NCI-H524 treated with DMSO at 0.1 percent for 48 hours (cell line): ENCODE measurements around the gene AGAP5.

ENCODE experiments used
- DNase-seq: peaks from one replicate; lab custom pipeline; 2025; lab: John Stamatoyannopoulos, UW

AGAP5 gene

DNA sequence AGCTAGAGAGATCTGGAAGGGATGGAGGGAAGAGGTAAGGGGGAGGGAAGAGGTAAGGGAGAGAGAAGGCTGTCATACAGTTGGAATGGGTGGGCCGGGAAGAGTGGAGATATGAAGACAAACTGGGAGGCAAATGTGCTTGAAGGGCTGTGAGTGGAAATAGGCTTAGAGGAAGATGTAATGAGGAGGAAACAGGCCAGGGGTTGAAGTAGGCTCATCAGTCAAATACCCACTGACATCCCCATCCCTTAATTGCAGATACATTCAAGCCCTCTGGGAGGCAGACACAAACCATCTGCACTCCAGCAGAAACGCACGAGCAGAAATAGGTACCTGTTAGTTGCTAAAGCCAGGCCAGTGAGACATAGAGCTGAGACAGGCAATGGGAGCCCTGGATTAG is 44.2 kb downstream of the AGAP5 start:
- no peak for DNase-seq

DNA sequence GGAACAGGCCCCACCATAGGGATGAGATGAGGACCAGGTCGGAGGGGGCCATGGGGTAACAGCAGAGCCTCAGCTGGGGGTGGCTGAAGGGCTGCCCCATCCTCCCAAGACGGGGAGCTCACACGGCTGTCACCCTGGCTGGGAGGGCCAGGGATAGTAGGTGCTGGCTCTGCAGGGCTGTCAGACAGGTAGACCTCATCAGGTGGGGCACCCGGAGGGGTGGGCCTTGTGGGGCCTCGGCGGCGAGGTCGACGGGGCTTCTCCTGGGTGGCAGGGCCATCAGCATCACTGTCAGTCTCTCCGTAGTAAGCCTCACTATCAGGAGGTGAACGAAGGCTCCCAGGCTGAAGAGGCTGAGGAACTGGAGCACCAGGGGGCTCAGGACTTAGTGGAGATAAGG is 44.7 kb downstream of the AGAP5 start:
- no peak for DNase-seq

DNA sequence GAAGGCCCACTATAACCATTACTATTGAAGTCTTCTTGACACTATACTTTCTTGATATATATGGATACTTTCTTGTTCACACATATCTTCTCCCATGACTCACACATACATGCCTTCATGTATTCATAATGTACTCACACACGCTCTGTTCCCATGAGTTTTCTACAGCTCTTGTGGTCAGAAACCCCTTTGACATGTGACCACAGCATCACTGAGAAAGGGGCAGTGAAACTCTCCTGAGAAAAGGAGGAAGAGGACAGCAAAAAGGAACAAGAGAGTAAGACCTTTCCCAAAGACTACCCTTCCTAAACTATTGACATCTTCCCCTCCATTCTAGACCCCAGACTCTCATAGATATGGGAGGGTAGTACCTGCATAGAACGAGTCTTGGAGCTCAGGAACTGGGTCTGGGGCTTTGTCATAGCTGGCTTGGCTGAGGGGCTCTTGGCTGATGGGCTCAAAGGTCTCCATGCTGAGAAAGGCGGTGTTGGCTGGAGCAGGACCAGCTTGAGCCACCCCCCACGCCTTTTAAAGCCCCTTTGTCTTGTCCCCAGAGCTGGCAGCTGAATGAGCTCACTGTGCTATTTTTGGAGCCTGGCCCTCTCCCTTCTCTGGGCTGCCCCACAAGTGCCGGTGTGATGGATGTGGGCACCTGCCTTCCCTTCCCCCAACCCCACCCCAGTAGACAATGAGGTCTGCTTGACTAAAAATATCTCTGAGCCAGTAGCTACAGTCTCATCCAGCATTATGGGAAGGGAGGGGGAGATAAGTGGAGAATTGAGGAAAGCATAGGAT is 47.2 kb downstream of the AGAP5 start:
- DNase-seq: no peak

DNA sequence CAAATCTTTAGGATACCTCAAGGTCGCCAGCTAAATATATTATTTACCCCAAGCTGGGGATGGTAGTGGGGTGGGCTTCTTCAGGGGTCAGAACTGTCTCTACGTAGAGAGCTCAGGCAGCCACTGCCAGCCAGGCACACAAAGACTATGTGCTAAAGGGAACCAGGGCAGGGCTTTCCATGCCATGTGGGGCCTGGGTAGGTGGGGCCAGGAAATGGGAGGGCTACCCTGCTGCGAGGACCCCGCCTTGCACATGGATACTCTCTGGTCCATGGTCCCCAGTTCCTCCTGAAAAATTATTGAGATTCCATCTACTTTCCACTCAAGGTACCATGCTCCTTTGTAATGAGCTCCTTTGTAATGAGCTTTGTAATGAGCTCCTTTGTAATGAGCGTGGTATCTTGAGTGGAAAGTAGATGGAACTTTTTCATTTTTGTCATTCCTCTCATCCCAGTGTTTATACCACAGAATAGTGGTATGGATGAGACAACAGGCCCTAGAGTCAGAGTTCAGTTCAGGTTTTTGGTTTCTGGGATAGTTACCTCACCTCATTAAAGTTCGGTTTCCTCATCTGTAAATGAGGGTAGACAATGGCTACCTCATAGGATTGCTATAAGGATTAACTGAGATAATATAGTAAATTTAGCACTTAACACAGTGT is 47.9 kb downstream of the AGAP5 start:
- no peak for DNase-seq

DNA sequence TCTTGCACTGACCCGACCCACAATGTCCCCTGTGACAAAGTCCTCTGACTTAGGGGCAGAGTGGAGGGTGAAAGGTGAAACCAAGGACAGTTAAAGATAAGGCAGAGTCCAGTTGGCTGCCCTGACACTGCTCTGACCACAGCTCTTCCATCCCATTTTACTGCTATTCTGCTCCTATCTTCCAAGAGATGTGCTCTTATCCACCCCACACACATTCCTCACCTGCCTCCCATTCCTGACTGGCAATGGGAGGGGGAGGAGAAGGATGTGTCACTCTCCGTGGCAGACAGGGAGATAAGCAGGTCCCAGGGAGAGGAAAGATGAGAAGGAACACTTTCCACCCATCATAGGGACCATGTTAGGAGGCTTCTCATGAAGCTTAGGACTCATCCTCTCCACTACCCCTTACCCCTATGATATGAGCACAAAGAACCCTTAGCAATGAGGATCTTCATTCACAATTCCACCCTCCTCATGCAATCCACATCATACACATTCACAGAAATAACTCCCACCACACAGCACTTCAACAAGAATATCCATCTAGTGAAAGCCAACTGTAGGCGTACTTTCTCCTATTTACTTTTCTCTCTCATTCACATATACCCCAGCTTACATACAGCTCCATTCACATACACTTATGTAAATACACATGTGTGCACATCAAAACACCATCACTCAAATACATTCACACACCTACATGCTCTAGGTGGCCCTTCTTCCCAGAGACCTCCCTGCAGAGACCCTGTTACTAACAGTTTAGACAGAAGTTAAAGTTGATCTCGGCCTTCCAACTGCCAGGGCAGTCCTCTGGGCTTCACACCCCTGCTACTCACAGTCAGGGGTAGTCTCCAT is 48.7 kb downstream of the AGAP5 start:
- no peak for DNase-seq

DNA sequence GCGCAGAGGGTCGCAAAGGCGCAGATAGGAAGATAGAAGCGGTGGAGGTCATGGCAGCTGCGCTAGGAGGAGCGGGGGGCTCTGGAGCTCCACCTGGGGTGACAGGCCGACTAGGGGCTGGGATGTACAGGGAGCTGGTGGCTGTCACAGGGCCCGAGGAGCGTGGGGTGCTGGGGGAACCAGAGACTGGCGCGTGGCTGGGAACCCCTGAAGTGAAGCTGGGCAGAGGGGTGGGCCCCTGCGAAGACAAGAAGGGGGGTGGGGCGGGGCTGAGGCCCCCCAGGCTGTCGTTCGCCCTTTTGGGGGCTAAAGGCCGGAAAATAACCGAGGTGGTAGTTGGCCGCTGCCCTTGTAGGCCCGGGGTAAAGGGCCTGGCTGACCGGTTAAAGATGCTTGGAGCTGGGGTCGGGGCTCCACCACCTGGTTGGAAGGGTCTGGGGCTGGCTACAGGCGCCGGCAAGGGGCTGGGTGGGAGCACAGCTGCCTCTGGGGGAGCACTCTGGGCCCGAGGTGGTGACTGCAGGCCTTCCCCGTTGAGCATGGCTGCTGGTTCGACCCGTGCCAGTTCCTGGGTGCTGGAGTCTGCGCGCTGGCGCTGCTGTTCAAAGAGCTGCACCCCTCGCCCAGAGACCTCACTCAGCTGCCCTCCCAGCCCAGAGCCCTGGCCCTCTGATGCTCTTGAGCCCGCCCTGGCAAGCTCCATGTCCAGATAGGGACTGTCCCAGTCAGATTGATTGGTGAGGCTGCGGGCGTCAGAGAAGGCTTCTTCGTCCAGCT is 49.8 kb downstream of the AGAP5 start:
- no peak for DNase-seq

DNA sequence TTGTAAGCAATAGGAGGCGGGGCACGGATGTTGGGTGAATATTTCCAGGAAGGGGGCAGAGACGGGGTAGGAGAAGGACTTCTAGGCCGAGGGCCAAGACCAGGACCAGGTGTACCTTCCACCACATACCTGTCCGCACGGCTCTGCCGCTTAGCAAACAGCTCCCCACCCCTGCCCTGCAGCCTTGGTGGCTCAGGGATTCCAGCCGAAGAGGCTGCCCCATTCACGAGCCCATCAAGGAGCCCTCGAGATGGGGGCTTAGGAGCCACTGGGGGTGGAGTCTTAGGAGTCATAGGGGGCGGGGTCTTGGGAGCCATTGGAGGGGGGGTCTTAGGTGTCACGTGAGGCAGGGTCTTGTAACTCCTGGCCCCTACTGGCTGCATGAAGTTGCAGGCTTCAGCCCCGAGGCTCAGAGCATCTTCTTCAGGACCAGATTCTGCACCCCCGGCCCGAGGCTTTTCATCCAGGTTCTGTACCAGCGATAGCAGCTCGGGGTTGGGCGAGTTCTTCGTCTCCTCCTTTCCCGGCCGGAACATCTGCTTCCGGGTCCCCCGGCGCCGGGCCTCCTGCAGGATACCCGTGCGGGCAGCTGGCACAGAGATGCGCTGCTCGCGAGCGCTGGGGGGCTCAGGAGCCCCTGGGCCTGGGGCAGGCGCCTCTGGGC is 50.6 kb downstream of the AGAP5 start:
- DNase-seq: no peak

DNA sequence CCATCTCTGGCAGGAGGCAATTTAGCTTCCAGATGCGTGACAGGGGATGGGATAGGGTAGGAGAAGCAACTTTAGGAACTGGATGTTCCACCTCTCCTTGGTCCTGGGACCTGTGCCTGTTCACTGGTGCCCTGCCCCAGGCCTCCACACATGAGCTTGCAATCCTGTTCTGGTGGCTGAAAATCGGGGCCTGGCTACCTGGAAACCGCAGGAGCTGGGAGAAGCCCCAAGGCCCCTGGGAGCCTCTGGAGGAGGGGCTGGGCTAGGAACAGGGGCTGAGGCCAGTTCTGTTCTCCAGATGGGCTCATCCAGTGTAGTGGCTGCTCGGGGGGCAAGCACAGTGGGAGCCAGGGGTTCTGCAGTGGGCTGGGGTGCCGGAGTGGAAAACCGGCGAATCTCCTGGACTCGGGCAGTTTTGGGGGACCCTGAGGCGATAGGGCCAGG is 51.3 kb downstream of the AGAP5 start:
- DNase-seq: no peak

DNA sequence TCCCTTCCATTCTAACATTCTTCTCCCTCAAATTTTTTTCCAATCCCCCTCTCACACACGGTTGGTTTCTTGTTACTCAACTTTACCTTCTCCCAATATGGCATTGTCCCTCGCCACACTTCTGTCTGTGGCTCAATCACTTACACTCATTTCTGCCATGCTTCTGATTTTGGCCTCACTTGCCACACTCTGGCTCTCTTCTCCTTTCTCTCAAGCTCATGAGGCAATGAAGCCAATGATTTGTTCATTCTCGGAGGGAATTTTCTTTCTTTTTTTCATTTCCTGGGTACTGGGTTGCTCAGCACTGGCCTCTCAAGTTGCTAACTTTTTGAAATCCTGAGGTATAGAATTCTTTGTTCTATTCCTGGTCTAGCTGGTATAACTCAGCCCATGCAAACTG is 52.7 kb downstream of the AGAP5 start:
- DNase-seq: no peak

DNA sequence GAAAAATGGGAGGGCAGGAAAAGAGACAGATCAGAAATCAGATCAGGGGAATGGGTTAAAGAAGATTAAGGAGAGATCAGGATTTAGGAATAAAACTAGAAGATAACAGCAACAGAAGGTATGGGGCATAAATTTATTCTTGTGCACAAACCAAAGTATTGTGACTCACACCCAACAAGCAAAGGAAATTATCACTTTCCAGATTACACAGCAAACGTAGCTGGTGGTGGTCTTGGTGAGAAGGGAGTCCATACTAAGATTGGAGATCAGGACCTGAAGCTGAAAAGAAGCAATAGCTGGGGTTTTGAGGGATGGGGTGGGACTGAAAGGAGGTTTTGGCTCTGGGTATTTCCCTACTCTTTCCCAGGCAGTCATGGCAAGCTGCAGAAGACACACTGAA is 53.1 kb downstream of the AGAP5 start:
- no peak for DNase-seq

DNA sequence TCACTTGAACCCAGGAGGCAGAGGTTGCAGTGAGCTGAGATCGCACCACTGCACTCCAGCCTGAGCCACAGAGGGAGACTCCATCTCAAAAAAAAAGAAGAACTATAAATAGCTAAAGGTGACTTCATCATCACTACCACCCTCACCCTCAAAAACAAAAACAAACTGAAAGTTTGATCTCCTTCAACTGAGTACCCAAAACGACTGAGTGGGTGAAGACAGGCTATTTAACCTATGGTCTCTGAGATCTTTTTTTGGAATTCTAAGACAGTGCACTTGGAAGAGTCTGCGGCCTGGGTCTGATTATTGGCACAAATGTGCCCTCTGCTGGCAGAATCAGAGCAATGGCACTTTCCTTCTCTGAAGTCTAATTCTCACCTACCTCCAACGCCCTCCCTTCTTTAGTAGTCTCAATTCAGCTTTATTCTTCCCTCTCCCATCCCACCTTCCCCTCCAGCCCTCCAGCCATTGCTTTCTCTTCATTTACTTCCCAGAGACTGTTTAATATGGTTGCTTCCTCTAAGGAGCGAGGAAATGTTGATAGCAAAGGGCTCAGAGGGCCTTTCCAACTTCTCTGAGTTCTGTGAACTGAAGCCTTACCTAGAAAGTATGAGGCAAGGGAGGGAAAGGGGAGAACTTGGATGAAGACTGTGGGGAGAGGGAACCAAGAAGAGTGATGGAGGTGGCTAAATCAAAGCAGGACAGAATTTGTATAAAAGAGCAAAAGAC is 53.7 kb downstream of the AGAP5 start:
- DNase-seq: no peak

DNA sequence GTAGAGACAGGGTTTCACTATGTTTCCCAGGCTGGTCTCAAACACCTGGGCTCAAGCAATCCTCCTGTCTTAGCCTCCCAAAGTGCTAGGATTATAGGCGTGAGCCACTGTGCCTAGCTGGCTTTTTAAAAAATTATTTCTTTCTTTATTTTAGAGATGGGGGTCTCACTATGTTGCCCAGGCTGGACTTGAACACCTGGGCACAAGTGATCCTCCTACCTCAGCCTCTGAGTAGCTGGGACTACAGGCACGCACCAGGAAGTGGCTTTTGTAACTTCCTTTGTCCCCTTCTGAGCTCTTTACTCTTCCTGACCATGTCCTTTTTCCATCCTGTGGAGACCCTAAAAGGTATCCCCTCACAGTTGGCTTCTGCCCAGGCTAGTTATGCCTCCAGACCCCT is 54.5 kb downstream of the AGAP5 start:
- DNase-seq: no peak

DNA sequence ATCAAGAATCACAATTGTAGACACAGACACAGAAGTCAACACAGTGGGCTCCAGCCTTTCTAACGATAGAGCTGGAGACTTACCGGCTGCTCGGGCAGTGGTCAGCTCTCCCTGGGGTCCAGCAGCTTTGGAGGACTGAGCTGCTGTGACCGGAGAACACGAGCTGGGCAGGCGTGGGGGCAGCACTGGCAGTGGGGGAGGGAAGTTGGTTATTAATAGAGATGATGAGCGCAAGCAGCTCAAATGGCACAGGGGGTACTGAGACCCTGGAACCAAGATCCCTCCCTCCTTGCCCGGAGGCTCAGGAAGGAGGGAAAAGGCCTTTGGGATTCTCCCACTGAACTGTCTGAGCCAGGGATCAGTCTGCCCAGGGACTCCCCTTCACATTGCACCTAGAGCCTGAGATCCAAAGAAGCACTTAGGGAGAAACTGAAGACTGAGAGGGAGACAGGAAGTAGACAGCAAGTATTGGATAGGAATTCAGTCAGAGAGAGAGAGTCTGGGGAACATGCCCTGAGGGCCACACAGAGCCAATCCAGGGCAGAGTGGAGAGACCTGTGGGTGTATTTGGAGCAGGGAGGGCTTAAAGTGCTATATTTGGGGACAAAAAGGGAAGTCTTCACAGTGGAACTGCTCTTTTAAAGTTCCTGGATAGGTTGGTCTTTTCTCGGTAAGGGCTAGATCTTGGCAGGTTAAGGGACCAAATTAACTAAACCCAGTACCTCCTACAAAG is 56.4 kb downstream of the AGAP5 start, which contains the start of gene MYOZ1:
Gene MYOZ1, minus strand, starts transcription at position 147 of the 733 bp plus-strand sequence. CDS start 1,457 bp downstream, outside the sequence.
- DNase-seq: no peak

DNA sequence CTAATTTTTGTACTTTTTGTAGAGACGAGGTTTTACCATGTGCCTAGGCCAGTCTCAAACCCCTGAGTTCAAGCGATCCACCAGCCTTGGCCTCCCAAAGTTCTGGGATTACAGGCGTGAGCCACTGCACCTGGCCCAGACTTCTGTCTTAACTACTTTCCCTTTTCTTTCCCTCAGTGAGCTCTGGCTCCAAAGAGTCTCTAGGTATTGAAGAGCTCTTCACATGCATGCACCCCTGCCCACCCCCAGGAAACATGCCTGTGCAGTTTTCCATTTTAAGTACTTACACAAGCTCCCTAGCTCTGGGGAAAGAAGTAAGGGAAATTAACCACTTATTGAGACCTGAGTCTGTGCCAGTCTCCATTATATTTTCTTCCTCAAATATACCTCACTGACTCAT is 58.6 kb downstream of the AGAP5 start:
- no peak for DNase-seq

DNA sequence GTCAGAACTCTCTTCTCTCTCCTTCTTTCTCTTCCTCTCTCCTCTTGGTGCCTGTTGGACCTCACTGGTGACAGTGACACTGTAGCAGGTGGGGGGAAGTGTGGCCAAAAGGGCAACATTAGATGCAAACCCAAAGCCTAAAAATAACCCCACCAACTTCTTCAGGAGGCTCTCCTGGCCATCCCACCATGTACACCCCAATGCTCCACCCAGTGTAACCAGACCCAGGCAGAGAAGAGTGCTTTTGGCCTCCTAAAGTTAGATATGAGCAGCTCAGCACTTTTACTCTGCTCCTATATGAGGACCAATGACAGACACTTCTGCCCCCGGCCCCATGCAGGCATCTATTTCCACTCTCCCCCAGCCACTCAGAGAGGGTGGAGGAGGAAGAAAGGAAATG is 62.1 kb downstream of the AGAP5 start:
- no peak for DNase-seq

DNA sequence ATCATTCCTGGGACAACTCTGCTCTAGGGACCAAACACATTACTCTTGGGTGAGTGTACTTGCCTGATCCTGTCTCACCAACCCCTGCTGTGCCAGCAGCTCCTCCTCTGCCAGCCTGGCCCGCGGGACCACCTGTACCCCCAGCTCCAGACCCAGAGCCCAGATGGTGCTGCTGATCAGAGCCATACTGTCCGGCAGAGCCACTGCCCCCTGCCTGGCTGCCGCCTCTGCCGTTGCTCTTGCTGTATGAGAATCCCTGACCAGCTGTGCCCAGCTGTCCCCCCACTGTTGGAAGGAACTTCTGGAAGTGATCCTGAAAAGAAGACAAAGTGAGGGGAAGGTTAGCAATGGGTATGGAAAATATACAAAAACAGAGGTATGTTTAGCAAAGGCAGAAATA is 63.5 kb downstream of the AGAP5 start:
- DNase-seq: no peak

DNA sequence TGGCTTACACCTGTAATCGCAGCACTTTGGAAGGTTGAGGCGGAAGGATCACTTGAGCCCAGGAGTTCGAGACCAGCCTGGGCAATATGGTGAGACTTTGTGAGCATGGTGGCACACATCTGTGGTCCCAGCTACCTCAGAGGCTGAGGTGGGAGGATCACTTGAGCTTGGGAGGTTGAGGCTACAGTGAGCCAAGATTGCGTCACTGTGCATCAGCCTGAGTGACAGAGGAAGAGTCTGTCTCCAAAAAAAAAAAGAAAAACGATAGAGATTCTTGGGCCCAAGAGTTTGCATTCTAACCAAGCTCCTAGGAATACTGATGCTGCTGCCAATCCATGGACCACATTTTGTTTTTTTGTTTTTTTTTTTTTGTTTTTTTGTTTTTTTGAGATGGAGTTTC is 68.7 kb downstream of the AGAP5 start:
- no peak for DNase-seq

DNA sequence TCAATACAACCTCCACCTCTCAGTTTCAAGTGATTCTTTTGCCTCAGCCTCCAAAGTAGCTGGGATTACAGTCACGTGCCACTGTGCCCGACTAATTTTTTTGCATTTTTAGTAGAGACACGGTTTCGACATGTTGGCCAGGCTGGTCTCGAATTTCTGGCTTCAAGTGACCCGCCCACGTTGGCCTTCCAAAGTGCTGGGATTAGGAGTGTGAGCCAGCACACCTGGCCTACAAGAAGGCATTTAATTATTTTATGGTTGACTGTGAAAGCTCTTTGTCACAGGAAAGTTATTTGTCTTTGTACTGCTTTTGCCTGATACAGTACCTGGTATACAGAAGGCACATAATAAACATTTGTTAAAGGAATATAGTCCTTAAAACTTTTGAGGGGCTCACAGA is 69.5 kb downstream of the AGAP5 start:
- no peak for DNase-seq

DNA sequence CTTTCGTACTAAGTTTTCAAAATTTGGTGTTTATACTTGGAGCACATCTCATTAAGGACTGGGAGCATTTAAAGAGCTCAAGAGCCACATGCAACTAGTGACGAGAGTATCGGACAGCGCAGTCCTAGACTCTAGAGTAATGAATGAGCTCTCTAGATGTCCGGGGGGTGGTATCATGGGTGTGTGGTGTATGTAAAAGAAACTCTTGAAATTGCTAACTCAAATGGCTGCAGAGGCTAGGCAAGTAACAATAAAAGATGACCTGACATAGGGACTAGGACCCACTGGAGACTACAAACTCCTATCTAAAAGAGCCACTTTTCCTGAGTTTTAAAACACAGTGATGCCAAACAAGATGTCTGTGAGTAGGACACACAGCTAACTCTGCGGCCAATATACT is 70.6 kb downstream of the AGAP5 start:
- DNase-seq: no peak
